H1 (cell line): ENCODE data around the gene CPA4. TPM values are rescaled to one million over a fixed set of nuclear protein-coding genes. Genes with fewer than 3 reads are reported as not detected.

Source experiments
- CTCF ChIA-PET: fragments of 300-600 bp; sonication (Branson Sonifier 250); formaldehyde crosslinking; loops from one replicate; lab custom pipeline; 2021; ENCODE audit not compliant: partially characterized antibody; lab: Charles Lee
- POLR2A ChIA-PET: fragments of 300-600 bp; sonication (Branson Sonifier 250); formaldehyde crosslinking; loops from one replicate; lab custom pipeline; 2021; ENCODE audit warnings: inconsistent platforms; ENCODE audit not compliant: partially characterized antibody; lab: Charles Lee
- DNase-seq, 2 experiments: peaks; one replicate each; pipeline versions ENCODE4 v3.0.0 to v3.0.0-alpha.2; 2010 to 2022; ENCODE audit warnings: low spot score in 2 of 2, low read depth in 1 of 2, mixed read lengths in 1 of 2
- FAIRE-seq: peaks from 2 replicates; lab custom pipeline; 2011; peaks lifted over from hg19 to GRCh38; lab: Jason Lieb, UNC
- H2AFZ ChIP-seq: 2 replicates; pipeline ENCODE4 v1.8.1; 2012; ENCODE audit warnings: low read length, inconsistent platforms
- H2AK5ac ChIP-seq: 2 replicates; pipeline ENCODE4 v1.6.1; 2013; ENCODE audit warnings: low read depth, low read length
- H2BK120ac ChIP-seq: replicated peaks from 2 replicates; pipeline ENCODE3; 2013; ENCODE audit warnings: low read depth, low read length, inconsistent platforms
- H2BK12ac ChIP-seq: 2 replicates; pipeline ENCODE4 v1.6.1; 2013; ENCODE audit warnings: low read depth, low read length
- H2BK15ac ChIP-seq: 2 replicates; pipeline ENCODE4 v1.6.1; 2013; ENCODE audit warnings: low read length
- H2BK20ac ChIP-seq: 2 replicates; pipeline ENCODE4 v1.6.1; 2013; ENCODE audit warnings: low read length
- H2BK5ac ChIP-seq: 2 replicates; pipeline ENCODE4 v1.6.1; 2013; ENCODE audit warnings: low read depth, low read length
- H3K14ac ChIP-seq: 2 replicates; pipeline ENCODE4 v1.6.1; 2013; ENCODE audit warnings: inconsistent platforms; ENCODE audit not compliant: insufficient read length
- H3K18ac ChIP-seq: 2 replicates; pipeline ENCODE4 v1.6.1; 2013; ENCODE audit warnings: low read length; ENCODE audit errors: extremely low read depth
- H3K23ac ChIP-seq: 2 replicates; pipeline ENCODE4 v1.6.1; 2013; ENCODE audit warnings: inconsistent platforms; ENCODE audit not compliant: insufficient read length
- H3K23me2 ChIP-seq: 2 replicates; pipeline ENCODE4 v1.6.1; 2013; ENCODE audit warnings: low read depth, low read length
- H3K27ac ChIP-seq: 2 replicates; pipeline ENCODE4 v1.6.1; 2011; ENCODE audit warnings: low read depth, low read length, inconsistent platforms
- H3K27me3 ChIP-seq, 4 experiments: replicated peaks in 1 of 4; 1 replicate in 1 of 4; 2 replicates in 3 of 4; pipeline versions ENCODE4 v1.6.1 to v1.8.1; 2011 to 2013; ENCODE audit warnings: low read length in 3 of 4, mild to moderate bottlenecking in 3 of 4, inconsistent platforms in 2 of 4, mixed read lengths in 2 of 4, moderate library complexity in 1 of 4; ENCODE audit not compliant: control insufficient read depth in 3 of 4, insufficient read depth in 3 of 4; ENCODE audit errors: extremely low read depth in 1 of 4
- H3K36me3 ChIP-seq, 4 experiments: 2 replicates each; pipeline versions ENCODE4 v1.6.1 to v1.8.1; 2011 to 2013; ENCODE audit warnings: mild to moderate bottlenecking in 4 of 4, low read length in 3 of 4, moderate library complexity in 2 of 4, control low read depth in 1 of 4, inconsistent platforms in 1 of 4; ENCODE audit not compliant: insufficient read depth in 4 of 4, control insufficient read depth in 2 of 4
- H3K4ac ChIP-seq: replicated peaks from 2 replicates; pipeline ENCODE3; 2013; ENCODE audit warnings: low read length, low read depth, mixed read lengths, inconsistent platforms; ENCODE audit not compliant: insufficient read length
- H3K4me1 ChIP-seq, 4 experiments: replicated peaks in 1 of 4; 1 replicate in 1 of 4; 2 replicates in 3 of 4; pipeline versions ENCODE4 v1.6.1 to v1.8.1; 2011 to 2013; ENCODE audit warnings: low read length in 3 of 4, inconsistent platforms in 2 of 4, mixed read lengths in 1 of 4; ENCODE audit not compliant: insufficient read depth in 4 of 4, control insufficient read depth in 3 of 4
- H3K4me2 ChIP-seq, 2 experiments: 2 replicates each; pipeline versions ENCODE4 v1.6.1 to v1.8.1; 2011 to 2013; ENCODE audit warnings: low read depth in 2 of 2, low read length in 2 of 2, control low read depth in 1 of 2, inconsistent platforms in 1 of 2, mild to moderate bottlenecking in 1 of 2; ENCODE audit not compliant: insufficient read depth in 1 of 2
- H3K4me3 ChIP-seq, 4 experiments: fragments of 200-600, 300-600 bp in 1 of 4; sonication (generic), shearing (Covaris generic), sonication (Bioruptor Twin) in 1 of 4; 2 replicates each; pipeline versions ENCODE4 v1.5.1 to v1.8.1; 2011 to 2016; ENCODE audit warnings: low read length in 4 of 4, low read depth in 3 of 4, control low read depth in 2 of 4, inconsistent platforms in 2 of 4, mild to moderate bottlenecking in 2 of 4, mixed read lengths in 1 of 4, moderate library complexity in 1 of 4; ENCODE audit not compliant: insufficient read depth in 2 of 4; ENCODE audit errors: extremely low read depth in 1 of 4
- H3K56ac ChIP-seq: replicated peaks from 2 replicates; pipeline ENCODE3; 2013; ENCODE audit warnings: low read depth, mild to moderate bottlenecking, mixed read lengths, low read length, inconsistent platforms; ENCODE audit not compliant: insufficient read length
- H3K79me1 ChIP-seq: 2 replicates; pipeline ENCODE4 v1.6.1; 2013; ENCODE audit warnings: low read depth, low read length, control low read depth
- H3K79me2 ChIP-seq, 2 experiments: 2 replicates each; pipeline versions ENCODE4 v1.6.1 to v1.8.1; 2012 to 2013; ENCODE audit warnings: low read length in 2 of 2, mild to moderate bottlenecking in 2 of 2, inconsistent platforms in 1 of 2; ENCODE audit not compliant: insufficient read depth in 2 of 2, control insufficient read depth in 1 of 2
- H3K9ac ChIP-seq, 4 experiments: replicated peaks in 1 of 4; 1 replicate in 1 of 4; 2 replicates in 3 of 4; pipeline versions ENCODE4 v1.6.1 to v1.8.1; 2011 to 2013; ENCODE audit warnings: low read depth in 3 of 4, low read length in 3 of 4, control low read depth in 2 of 4, mild to moderate bottlenecking in 2 of 4, moderate library complexity in 2 of 4, inconsistent platforms in 1 of 4; ENCODE audit errors: extremely low read depth in 1 of 4
- H3K9me3 ChIP-seq, 2 experiments: 2 replicates each; pipeline versions ENCODE4 v1.6.1 to v1.8.1; 2012 to 2013; ENCODE audit warnings: mild to moderate bottlenecking in 2 of 2, moderate library complexity in 2 of 2, control low read depth in 1 of 2, inconsistent platforms in 1 of 2, low read depth in 1 of 2, low read length in 1 of 2, mixed read lengths in 1 of 2; ENCODE audit not compliant: insufficient read depth in 2 of 2
- H4K20me1 ChIP-seq, 2 experiments: replicated peaks in 1 of 2; 2 replicates each; pipeline versions ENCODE3 to v1.8.1; 2011 to 2013; ENCODE audit warnings: inconsistent platforms in 2 of 2, low read length in 2 of 2, mild to moderate bottlenecking in 1 of 2; ENCODE audit not compliant: insufficient read depth in 2 of 2, control insufficient read depth in 1 of 2
- H4K5ac ChIP-seq: 2 replicates; pipeline ENCODE4 v1.6.1; 2013; ENCODE audit warnings: low read length, low read depth, mixed read lengths, inconsistent platforms; ENCODE audit not compliant: insufficient read length
- H4K8ac ChIP-seq: 2 replicates; pipeline ENCODE4 v1.8.0; 2013; ENCODE audit warnings: mild to moderate bottlenecking, moderate library complexity, low read length, inconsistent platforms; ENCODE audit not compliant: insufficient read depth; ENCODE audit errors: extremely low read depth
- H4K91ac ChIP-seq: replicated peaks from 2 replicates; pipeline ENCODE3; 2013; ENCODE audit warnings: low read length, mixed read lengths, inconsistent platforms; ENCODE audit not compliant: insufficient read length
- MAX ChIP-seq: IDR thresholded peaks from 2 replicates; pipeline ENCODE4 v1.6.1; 2012; ENCODE audit warnings: inconsistent platforms
- POU5F1 ChIP-seq: IDR thresholded peaks from 2 replicates; pipeline ENCODE4 v1.6.1; 2011; ENCODE audit warnings: low read depth, mild to moderate bottlenecking, low read length, moderate library complexity
- WGBS, 2 experiments: shearing (Covaris generic) in 1 of 2; methylation state at CpG; one replicate each; pipeline versions ENCODE4 v1.1.6 to v1.1.7; 2013 to 2015; ENCODE audit warnings: low lambda C conversion rate in 2 of 2, mixed read lengths in 2 of 2, inconsistent platforms in 1 of 2, low coverage in 1 of 2, missing lambda C conversion rate in 1 of 2; ENCODE audit not compliant: insufficient replicate concordance in 2 of 2, insufficient coverage in 1 of 2, insufficient read length in 1 of 2; ENCODE audit errors: extremely low coverage in 1 of 2, missing lambda C conversion rate in 1 of 2; 5-methylcytosine and 5-hydroxymethylcytosine counted together
- polyA plus RNA-seq, 7 experiments: library from polyadenylated mRNA; depleted of rRNA in 3 of 7; stranded (reverse) in 5 of 7; unstranded in 2 of 7; fragments of >200 nt in 5 of 7; fragments of 200-250 nt in 2 of 7; gene quantifications; 1 replicate in 5 of 7; 2 replicates in 1 of 7; 4 replicates in 1 of 7; pipeline versions ENCODE4 v1.2.1 to v1.2.3, GENCODE V29; 2011 to 2013; ENCODE audit warnings: missing spikeins in 2 of 7, mixed read lengths in 2 of 7
- total RNA-seq: library from RNA; stranded (reverse); fragmentation: NEBNext Ultra II Directional; extraction: Animal tissue kit (Norgen Biotek cat#: 25700); gene quantifications from 2 replicates; pipeline ENCODE4 v1.2.1, GENCODE V29; 2021

CPA4 gene
- total and polyA plus RNA-seq, 2 of the 8 experiments (the other 6 are each of a cell fraction or from before 2014, with no cell fraction given) = 0.03 TPM; not detected in 1

- no peak overlapping the region for H4K5ac ChIP-seq
- no peaks in the 10 kb centered on the region for H3K23me2 ChIP-seq
- ChIA-PET POLR2A (interaction anchor here (0.6 kb wide), 1 partner anchor 381 kb away, joined by 5 read pairs; no protein-coding TSS in a partner anchor), CTCF (interaction anchor here (0.9 to 1.7 kb wide), 4 partner anchors 10 to 159 kb away, joined by 3 read pairs; partner anchors contain the start of gene CPA1)
- H2AFZ ChIP-seq = no peak overlapping the region
- H3K27ac ChIP-seq = no peak overlapping the region
- H3K79me2 ChIP-seq = no peaks in the 10 kb centered on the region
- H2BK120ac ChIP-seq = no peak overlapping the region
- no peak overlapping the region for H3K23ac ChIP-seq
- WGBS, 2 experiments = 85% methylated on average over 4 of the region's 4 CpGs; no CpG with 5 or more reads in 1 of the 2 experiments
- no peak overlapping the region for H3K4me2 ChIP-seq
- H3K4me1 ChIP-seq = peaks cover 0 to 2% (median under 1%) of the 10 kb centered on the region in 4 experiments; a peak in 1 of 7 replicates
- H3K56ac ChIP-seq = no peak overlapping the region
- H3K79me1 ChIP-seq = no peaks in the 10 kb centered on the region
- H2BK5ac ChIP-seq = no peak overlapping the region
- no peaks in the 10 kb centered on the region for H3K9me3 ChIP-seq
- no peaks in the 10 kb centered on the region for H4K20me1 ChIP-seq
- H3K27me3 ChIP-seq = no peaks in the 10 kb centered on the region
- H4K8ac ChIP-seq = no peak overlapping the region
- H2BK12ac ChIP-seq = no peak overlapping the region
- H3K14ac ChIP-seq = no peak overlapping the region
- no peaks in the 10 kb centered on the region for H3K36me3 ChIP-seq
- H3K4me3 ChIP-seq = no peak overlapping the region
- no peak for FAIRE-seq
- H3K18ac ChIP-seq = no peak overlapping the region
- no peak for DNase-seq
- no peak overlapping the region for H2AK5ac ChIP-seq
- no peak overlapping the region for H3K4ac ChIP-seq
- H3K9ac ChIP-seq = no peak overlapping the region
- H4K91ac ChIP-seq = no peak overlapping the region
- H2BK15ac ChIP-seq = no peak overlapping the region
- H2BK20ac ChIP-seq = no peak overlapping the region
- no peak for TF ChIP-seq POU5F1
- no peak for TF ChIP-seq MAX
Measured at GRCh38 chr7:130332259-130333053, 39.5 kb downstream of the CPA4 start.
